ENCODE data around the gene USP11. TPM values are rescaled to one million over a fixed set of nuclear protein-coding genes. Genes with fewer than 3 reads are reported as not detected.

The USP11 gene
- total RNA-seq, 2 experiments from 2014 or later = 62.6 to 66.2 TPM

DNA sequence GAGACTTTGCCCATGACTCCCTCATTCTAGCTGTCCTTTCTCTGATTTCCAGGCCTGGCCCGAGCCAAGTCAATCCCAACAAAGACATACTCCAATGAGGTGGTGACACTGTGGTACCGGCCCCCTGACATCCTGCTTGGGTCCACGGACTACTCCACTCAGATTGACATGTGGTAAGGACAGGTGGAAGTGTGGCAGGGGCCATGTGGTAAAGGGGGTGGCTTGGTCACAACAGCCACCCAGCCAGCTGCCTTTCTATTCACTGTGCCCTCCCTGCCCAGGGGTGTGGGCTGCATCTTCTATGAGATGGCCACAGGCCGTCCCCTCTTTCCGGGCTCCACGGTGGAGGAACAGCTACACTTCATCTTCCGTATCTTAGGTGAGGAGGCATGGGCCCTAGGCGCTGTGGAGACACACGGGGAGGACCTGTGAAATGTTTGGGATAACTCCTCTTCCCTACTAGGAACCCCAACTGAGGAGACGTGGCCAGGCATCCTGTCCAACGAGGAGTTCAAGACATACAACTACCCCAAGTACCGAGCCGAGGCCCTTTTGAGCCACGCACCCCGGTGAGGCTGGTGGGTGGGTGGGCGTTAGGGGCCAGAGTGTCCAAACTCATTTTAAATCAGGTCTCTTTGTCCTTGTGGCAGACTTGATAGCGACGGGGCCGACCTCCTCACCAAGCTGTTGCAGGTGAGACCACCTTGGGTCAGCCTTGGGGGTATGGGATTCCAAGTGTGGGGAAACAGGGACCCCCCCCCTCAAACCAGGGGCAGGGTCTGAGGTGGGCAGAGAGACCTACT is 6.1 kb upstream of the USP11 start:
- H3K4me1 Mint-ChIP-seq (ENCODE audit: low read depth) = peaks cover 6% of the 10 kb centered on the region
- no peaks in the 10 kb centered on the region for H3K27me3 Mint-ChIP-seq
- no peak for ATAC-seq (ENCODE audit: poor library complexity)
- H3K27ac Mint-ChIP-seq = no peak overlapping the region
- H3K27ac ChIP-seq (ENCODE audit: low read depth in 1 of 2, low read length in 2 of 2) = no peak overlapping the region
- no peaks in the 10 kb centered on the region for H3K4me1 ChIP-seq (ENCODE audit: insufficient read depth, low read length)
- no peak for DNase-seq
- H3K36me3 Mint-ChIP-seq (ENCODE audit: low read depth) = peaks cover 63% of the 10 kb centered on the region
- no peak overlapping the region for H3K4me3 Mint-ChIP-seq
- ChIA-PET POLR2A (no interaction called here), CTCF (no interaction called here)
- intact Hi-C loops (cut with DNase I, micrococcal nuclease) = no loop called here
- no peaks in the 10 kb centered on the region for H3K27me3 ChIP-seq (ENCODE audit: control insufficient read depth in 1 of 2, insufficient read depth in 2 of 2, low read length in 2 of 2)
- TF ChIP-seq, protein P1, sequence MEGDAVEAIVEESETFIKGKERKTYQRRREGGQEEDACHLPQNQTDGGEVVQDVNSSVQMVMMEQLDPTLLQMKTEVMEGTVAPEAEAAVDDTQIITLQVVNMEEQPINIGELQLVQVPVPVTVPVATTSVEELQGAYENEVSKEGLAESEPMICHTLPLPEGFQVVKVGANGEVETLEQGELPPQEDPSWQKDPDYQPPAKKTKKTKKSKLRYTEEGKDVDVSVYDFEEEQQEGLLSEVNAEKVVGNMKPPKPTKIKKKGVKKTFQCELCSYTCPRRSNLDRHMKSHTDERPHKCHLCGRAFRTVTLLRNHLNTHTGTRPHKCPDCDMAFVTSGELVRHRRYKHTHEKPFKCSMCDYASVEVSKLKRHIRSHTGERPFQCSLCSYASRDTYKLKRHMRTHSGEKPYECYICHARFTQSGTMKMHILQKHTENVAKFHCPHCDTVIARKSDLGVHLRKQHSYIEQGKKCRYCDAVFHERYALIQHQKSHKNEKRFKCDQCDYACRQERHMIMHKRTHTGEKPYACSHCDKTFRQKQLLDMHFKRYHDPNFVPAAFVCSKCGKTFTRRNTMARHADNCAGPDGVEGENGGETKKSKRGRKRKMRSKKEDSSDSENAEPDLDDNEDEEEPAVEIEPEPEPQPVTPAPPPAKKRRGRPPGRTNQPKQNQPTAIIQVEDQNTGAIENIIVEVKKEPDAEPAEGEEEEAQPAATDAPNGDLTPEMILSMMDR (IDR thresholded peaks at IDR 0.05) = no peak
- no peak overlapping the region for H3K4me3 ChIP-seq (ENCODE audit: low read length)
- no peaks in the 10 kb centered on the region for H3K9me3 ChIP-seq (ENCODE audit: control insufficient read depth in 1 of 2, insufficient read depth in 1 of 2, low read length in 2 of 2)
- no peaks in the 10 kb centered on the region for H3K9me3 Mint-ChIP-seq
- H3K36me3 ChIP-seq (ENCODE audit: insufficient read depth, low read length) = peaks cover 56% of the 10 kb centered on the region

DNA sequence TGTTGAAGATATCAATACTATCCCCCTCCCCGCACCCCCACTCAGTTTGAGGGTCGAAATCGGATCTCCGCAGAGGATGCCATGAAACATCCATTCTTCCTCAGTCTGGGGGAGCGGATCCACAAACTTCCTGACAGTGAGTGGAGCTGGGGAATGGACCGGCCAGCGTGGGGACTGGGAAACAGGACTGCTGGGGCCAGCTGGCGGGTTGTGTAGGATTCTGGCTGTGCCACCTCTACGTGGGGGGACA is 5.5 kb upstream of the USP11 start:
- ChIA-PET CTCF (no interaction called here), POLR2A (no interaction called here)
- no peaks in the 10 kb centered on the region for H3K9me3 ChIP-seq (ENCODE audit: control insufficient read depth in 1 of 2, insufficient read depth in 1 of 2, low read length in 2 of 2)
- Mint-ChIP-seq H3K36me3 (ENCODE audit: low read depth) (peaks cover 59% of the 10 kb centered on the region), H3K27ac (no peak overlapping the region), H3K27me3 (no peaks in the 10 kb centered on the region), H3K4me3 (no peak overlapping the region), H3K4me1 (ENCODE audit: low read depth) (peaks cover 6% of the 10 kb centered on the region), H3K9me3 (no peaks in the 10 kb centered on the region)
- no peaks in the 10 kb centered on the region for H3K27me3 ChIP-seq (ENCODE audit: control insufficient read depth in 1 of 2, insufficient read depth in 2 of 2, low read length in 2 of 2)
- H3K36me3 ChIP-seq (ENCODE audit: insufficient read depth, low read length) = peaks cover 56% of the 10 kb centered on the region
- TF ChIP-seq, protein P1 (IDR thresholded peaks at IDR 0.05) = no peak
- ATAC-seq (ENCODE audit: poor library complexity) = no peak
- DNase-seq = no peak
- no peak overlapping the region for H3K27ac ChIP-seq (ENCODE audit: low read depth in 1 of 2, low read length in 2 of 2)
- H3K4me3 ChIP-seq (ENCODE audit: low read length) = no peak overlapping the region
- peaks cover 3% of the 10 kb centered on the region for H3K4me1 ChIP-seq (ENCODE audit: insufficient read depth, low read length)
- intact Hi-C loops (cut with DNase I, micrococcal nuclease) = no loop called here

DNA sequence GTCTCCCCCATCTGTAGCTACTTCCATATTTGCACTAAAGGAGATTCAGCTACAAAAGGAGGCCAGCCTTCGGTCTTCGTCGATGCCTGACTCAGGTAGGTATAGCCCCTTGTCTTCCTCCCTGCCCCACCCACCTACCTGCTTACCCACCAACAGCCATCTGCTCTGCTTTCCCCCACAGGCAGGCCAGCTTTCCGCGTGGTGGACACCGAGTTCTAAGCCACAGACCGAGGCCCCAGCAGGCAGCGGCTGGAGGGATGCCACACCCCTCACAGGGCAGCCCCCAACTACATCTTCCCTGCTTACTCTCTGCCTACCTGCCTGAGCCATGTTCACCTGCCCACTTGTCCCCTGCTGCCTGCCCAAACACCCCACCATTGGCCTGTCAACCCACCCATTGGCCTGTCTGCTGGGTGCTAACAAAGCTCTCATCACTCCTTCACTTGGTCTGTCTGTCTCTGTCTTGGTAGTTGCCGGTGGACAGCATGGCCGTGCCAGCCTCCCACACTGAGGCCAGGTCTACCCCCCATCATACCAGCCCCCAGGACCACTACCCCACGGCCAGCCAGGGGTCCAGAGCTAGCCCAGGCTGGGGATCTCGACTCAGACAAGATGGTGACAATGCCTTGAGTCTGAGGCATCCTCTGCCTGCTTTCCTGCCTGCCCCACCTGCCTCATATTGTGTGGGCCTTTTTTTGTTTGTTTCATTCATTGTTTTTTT is 4.1 kb upstream of the USP11 start:
- Histone ChIP-seq H3K27me3 (ENCODE audit: control insufficient read depth in 1 of 2, insufficient read depth in 2 of 2, low read length in 2 of 2) (no peaks in the 10 kb centered on the region), H3K27ac (ENCODE audit: low read depth in 1 of 2, low read length in 2 of 2) (no peak overlapping the region), H3K9me3 (ENCODE audit: control insufficient read depth in 1 of 2, insufficient read depth in 1 of 2, low read length in 2 of 2) (no peaks in the 10 kb centered on the region), H3K4me3 (ENCODE audit: low read length) (no peak overlapping the region), H3K36me3 (ENCODE audit: insufficient read depth, low read length) (peaks cover 49% of the 10 kb centered on the region), H3K4me1 (ENCODE audit: insufficient read depth, low read length) (peaks cover 10% of the 10 kb centered on the region)
- no peak for DNase-seq
- Mint-ChIP-seq H3K36me3 (ENCODE audit: low read depth) (peaks cover 65% of the 10 kb centered on the region), H3K27ac (no peak overlapping the region), H3K4me3 (no peak overlapping the region), H3K27me3 (no peaks in the 10 kb centered on the region), H3K9me3 (no peaks in the 10 kb centered on the region), H3K4me1 (ENCODE audit: low read depth) (peaks cover 12% of the 10 kb centered on the region)
- POLR2A ChIA-PET = interaction anchor here (1.0 to 2.0 kb wide), 2 partner anchors 9 to 11 kb away, joined by 3 to 9 read pairs; partner anchors contain the start of gene CDK16
- intact Hi-C loops (cut with DNase I, micrococcal nuclease) = no loop called here
- TF ChIP-seq, protein P1 (IDR thresholded peaks at IDR 0.05) = no peak
- no peak for ATAC-seq (ENCODE audit: poor library complexity)
- CTCF ChIA-PET = no interaction called here
